GM18858 (cell line): ENCODE measurements around the gene TRIM36.
A peak's percentile ranks its signal among the peaks of the same experiment; 100 is the strongest.

Experiments
- ATAC-seq: cut with Tn5 transposase; IDR thresholded peaks from one replicate; pipeline ENCODE4 v1.9.1; 2021; ENCODE audit not compliant: unreplicated experiment

The TRIM36 gene

DNA sequence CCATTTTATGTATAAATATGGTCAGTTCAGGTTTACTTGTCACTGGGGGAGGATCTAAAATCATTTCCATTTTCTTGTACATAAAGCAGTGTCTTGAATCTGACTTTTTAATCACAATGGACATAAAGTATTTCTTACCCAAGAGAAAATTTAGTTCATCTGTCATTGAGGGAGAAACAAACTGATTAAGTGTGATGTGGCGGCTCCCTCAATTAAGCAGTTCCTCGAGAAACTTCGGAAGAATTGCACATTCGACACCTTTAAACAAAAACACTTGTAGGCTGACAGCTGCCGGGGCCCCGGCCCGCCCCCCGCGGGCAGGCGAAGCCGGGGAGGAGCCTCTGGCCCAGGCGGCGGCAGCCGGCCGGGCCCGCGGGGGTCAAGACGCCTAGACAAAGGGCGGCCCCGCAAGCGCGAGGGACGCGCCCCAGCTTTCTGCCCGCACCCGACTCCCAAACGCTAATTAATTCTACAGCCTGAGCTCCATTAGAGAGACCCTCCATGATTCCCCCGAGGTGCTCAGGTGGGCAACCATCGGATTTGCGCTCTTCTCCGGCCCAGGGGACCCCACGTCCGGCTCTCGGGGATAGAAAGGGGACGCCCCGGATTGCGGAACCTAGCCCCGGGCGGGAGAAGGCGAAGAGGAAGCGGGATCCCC is 750 bp downstream of the TRIM36 start:
- peak; percentile 3 for ATAC-seq

DNA sequence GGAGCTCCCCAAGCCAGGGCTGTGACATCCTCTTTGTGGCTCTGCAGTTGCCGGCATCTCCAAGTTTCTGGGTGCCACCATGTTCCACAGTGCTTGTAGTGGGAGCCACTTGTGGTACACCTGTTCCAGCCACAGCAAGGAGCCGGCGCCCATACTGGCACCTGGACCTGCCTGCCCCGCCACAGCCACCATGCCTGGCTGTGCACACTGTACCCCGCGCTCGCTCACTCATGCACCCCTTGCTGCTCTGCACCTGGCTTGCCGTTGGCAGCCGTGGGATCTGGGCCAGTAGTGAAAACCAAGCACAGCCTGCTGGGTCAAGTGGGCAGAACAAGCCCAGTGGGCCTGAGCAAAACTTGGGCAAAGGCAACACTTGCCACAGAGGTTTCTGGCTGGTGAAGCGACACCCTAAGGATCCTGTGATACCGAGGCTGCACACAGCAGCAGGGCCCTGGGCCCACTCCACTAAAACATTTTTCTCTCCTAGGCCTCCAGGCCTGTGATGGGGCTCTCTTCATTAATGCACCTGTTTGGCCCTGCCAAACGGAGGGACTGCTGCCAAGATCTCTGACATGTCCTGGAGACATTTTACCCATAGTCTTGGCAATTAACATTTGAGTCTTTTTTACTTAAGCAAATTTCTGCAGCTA is 2.8 kb downstream of the TRIM36 start:
- ATAC-seq = no peak

DNA sequence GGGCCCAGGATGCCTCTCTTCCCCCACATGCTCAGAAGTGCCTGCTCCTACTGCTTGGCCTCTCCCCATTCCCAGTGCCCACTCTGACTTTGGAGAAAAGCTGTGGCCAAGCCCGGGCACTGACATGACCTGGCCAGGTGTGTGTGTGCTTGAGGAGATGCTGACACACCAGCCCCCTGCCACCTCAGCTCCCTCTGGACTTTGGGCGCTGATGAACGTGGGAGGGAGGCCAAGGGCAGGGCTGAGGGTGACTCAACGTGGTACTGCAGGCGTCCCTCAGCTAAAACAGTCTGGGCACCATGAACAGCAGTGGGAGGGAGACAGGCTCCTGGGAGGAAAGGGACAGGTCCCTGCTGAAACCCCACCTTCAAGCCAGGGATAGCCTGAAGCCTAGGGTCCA is 3.9 kb downstream of the TRIM36 start:
- no peak for ATAC-seq

DNA sequence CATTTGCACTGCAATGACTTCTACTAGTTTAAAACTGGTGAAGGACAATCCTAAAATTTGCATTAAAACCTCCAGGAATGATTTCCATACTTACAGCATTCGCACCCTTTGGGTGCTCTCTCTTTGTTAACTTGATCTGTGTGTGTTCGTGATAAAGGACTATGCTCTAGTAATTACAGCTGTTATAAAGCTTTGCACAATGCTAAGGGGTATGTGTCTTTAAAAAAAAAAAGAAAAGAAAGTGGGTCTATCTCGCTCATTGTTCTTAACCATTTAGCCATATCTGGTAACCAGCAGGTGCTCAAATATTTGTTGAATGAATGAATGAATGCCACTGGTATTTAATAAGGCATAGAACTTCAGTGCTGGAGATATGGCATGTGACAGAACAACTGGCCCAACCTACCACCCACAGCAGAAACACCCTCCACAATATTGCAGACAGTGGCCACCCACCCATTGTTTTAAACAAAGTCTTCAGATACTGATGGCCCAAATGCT is 8.7 kb downstream of the TRIM36 start:
- no peak for ATAC-seq

DNA sequence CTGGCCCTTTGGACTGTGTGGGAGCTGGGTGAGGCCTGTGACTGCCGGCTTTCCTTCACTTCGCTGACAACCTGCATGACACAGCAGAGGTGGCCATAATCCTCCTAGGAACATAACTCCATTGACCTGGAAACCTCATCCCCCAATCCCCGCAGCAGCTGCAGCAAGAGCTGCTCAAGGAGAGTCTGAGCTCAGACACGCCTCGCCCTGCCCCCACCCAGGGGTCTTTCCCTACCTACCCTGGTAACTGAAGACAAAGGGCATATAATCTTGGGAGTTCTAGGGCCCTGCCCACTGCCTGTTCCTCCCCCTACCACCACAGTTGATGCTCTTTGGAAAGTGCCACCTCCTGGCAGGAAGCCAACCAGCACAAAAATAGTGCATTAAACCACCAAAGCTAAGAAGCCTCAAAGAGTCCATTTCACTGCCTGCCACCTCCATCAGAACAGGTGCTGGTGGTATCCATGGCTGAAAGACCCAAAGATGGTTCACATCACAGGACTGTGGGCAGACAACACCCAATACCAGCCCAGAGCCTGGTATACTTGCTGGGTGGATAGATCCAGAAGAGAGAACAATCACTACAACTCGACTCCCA is 18.4 kb downstream of the TRIM36 start:
- no peak for ATAC-seq

DNA sequence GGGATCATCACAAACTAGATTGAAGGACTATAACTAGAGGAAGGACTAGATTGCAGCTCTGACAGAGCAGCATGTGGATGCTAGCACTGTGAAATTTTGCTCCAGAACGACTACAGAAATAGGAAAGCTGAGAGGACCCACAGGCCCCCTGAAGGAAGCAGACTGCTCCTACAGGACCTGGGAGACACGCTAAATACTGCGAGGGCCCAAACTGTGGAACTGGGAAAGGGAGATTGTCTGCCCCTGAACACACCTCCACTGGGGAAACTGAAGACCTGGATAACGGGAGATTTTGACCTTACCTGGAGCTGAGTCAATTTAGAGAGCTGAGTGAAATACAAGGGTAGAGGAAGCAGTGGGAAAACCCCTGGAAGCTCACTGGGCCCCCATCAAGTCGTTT is 19.2 kb downstream of the TRIM36 start:
- ATAC-seq = no peak

DNA sequence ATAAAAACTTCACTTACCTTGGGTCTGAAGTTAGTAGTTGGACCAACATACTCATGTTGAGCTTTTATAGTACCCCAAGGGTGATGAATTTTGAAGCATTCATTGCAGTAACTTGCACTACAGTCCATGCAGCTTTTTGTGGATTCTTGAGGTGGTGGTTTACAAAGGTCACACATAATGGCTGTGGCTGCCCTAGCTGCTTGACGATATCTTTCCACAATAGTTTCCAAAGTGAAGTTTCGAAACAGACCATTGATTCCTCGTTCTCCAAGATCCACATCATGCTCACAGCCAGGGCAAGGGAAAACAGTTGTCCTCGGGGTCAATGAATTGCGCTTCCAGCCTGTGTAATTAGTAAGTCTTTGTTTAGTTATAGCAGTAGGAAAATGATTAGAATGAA is 22.7 kb downstream of the TRIM36 start:
- no peak for ATAC-seq

DNA sequence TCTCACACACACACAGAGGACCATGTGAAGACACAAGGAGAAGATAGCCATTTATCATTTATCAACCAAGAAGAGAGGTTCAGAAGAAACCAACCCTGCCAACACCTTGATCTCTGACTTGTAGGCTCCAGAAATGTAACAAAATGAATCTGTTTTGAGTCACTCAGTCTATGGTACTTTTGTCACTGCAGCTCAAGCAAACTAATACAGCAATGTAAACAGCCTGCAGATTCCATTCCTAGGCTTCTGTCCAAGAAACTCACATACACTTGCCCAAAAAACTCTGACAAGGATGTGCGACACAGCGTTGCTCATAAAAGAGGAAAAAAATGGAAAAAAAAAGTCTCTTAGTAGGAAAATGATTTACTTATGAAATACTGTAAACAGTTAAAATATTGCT is 33.4 kb downstream of the TRIM36 start:
- ATAC-seq = no peak

DNA sequence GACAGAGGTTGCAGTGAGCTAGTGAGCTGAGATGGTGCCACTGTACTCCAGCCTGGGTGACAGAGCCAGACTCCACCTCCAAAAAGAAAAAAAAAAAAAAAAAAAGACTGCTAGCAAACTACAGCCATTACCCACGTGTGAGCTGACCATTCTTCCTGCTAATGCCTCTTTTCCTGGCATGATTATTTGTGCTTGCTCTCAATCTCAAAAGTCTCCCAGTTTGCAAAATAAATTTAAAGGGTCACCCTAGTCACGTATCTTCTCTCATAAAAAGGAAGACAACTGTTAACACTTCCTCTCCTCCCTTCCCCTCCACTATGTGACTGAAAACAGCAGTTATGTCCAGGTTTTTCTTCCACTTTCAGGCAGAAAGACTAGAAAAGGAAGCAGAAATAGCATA is 37.2 kb downstream of the TRIM36 start:
- no peak for ATAC-seq

DNA sequence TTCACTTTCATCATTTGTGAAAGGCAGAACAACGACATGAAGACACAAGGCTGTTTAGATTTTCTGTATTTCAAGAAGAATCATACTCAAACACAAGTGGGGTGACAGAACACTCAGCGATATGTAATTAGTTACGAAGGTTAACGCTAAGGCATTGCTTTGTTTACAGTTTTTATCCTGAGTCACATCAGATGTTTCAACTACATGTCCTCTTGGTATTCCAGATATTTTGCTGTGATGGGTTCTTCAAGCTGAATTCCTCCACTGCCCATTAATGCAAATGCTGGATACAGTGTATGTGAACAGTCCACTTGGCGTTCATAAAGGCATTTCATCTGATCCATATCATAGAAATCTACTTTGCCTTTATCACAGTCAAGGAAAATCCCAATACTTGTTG is 43.4 kb downstream of the TRIM36 start:
- ATAC-seq = no peak

DNA sequence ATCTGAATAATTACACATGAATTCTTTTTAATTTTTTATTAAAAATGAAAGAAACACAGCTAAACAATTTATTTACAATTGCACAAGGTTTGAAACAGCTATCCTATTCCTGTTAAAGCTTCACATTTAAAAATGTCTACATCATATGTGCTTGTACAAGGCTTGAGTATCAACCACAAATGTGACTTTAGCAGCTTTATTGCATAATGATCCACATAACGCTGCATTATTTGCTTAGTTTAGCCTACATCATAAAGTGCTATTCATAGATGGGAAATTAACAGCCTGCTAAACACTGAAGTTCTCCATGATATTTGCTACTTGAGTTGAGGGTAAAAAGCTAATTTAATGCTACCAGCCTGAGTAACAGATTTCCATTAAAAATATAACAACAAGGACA is 45.0 kb downstream of the TRIM36 start:
- no peak for ATAC-seq

DNA sequence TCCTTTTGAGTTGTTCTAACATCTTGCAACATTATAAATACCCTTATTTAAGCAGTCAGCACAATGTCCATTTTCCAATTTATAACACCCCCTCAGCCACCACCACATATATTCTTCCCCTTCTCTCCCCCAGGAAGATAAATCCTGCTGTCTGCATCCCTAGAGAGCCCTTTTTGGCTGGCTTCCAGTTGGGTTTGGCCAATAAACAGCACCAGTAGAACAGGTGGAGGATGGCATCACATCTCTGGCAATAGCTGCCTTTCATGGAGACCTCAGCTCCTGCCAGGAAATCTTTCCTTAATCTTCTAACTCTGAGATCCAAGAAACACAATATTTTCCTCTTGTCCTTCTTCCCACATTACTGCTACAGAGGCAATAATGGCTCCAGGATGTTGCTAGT is 53.7 kb downstream of the TRIM36 start:
- no peak for ATAC-seq

DNA sequence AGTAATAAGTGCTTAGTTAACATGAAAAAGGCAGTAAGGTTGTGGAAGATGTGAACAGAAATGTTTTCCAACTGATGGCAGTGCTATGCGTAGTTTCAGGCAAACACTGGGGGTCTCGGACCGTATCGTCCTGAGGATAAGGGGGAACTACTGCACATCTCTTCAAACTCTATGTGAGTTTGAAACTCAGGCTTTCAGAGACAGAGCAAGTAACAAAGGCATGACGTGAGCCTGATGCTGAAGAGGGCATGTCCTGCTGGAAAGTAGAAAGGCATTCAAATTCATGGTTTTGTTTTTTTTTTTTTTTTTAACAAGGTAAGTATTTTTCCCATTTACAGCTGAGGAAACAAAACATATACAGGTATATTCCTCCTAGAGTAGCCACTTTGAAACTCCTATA is 59.9 kb downstream of the TRIM36 start:
- no peak for ATAC-seq

DNA sequence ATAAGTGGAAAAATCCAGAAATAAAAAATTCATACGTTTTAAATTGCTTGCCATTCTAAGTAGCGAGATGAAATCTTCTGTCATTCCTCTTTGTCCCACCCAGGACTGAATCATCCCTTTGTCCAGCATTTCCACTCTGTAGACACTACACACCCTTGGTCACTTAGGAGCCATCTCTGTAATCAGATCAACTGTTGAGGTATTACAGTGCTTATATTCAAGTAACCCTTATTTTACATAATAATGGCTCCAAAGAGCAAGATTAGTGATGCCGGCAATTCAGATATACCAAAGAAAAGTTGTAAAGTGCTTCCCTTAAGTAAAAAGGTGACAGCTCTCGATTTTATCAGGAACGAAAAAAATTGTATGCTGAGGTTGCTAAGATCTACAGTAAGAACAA is 60.4 kb downstream of the TRIM36 start:
- no peak for ATAC-seq

DNA sequence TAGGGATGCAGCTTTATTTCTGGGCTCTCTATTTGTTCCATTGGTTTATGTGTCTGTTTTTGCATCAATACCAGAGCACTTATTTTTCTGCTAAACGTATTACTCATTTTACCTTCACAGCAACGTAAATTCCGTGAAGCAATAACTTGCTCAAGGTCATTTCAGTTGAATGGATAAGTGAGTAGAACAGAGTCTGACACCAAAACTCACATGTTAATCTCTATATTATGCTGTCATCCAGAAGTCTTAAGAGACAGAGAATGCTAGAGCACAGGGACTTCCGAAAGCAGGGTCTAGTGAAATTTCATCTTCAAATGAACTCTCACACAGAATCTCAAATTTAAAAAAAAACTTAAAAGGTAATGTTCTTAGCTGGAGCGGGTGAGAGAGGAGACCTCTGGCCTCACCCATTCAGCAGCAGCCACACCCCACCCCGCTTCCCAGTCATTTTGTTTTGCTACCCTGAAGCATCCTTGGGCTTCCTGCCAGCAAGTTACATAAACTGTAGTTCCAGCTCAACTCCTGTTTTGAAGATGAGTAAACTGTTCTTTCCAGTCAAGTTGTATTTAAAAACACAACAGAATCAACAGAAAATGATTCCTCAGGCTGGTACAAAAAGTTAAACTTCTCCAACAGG is 69.3 kb downstream of the TRIM36 start:
- ATAC-seq = no peak

DNA sequence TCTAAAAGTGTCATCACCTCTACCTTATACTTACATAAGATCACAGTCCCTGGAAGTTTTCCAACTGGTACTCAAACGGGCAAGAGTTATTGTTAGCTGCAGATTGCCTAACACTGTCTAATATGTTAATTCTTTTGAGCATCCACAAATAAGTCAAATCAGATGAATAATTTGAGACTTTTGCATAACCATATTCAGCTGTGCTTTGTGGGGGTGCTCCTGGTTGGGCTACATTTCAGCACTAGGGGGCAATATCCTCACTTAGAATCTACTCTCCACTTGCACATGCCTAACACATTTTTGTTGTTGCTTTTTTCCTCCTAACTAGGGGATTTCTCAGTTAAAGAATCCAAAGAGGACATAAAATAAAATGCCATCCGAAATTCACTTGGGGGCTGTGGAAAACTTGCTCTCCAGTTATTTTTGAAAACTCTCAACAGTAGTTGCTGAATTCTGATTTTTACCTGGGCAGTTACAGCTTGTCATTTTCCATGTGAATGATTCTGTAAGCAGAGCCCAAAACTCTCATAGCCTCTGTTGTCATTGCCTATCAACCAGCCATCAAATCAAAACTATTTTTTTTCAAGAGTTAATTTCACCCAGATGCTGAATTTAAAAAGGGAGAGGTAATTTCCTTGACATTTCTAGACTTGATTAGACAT is 71.5 kb downstream of the TRIM36 start:
- ATAC-seq = peak; percentile 78

DNA sequence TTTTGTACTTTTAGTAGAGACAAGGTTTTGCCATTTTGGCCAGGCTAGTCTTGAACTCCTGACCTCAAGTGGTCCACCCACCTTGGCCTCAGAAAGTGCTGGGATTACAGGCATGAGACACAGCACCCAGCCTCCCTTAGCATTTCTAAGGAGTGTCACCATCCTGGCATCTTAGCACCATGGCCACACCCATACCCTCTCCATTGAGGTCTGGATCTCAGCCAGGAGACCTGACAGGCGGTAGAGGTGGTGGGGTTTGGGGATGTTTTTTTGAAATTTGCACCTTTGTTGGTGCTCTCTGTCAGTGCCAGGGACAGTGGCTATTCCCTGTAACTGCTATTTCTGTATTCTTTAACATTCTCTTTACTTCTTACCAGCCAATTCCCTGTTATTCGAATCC is 72.5 kb downstream of the TRIM36 start:
- ATAC-seq = no peak

DNA sequence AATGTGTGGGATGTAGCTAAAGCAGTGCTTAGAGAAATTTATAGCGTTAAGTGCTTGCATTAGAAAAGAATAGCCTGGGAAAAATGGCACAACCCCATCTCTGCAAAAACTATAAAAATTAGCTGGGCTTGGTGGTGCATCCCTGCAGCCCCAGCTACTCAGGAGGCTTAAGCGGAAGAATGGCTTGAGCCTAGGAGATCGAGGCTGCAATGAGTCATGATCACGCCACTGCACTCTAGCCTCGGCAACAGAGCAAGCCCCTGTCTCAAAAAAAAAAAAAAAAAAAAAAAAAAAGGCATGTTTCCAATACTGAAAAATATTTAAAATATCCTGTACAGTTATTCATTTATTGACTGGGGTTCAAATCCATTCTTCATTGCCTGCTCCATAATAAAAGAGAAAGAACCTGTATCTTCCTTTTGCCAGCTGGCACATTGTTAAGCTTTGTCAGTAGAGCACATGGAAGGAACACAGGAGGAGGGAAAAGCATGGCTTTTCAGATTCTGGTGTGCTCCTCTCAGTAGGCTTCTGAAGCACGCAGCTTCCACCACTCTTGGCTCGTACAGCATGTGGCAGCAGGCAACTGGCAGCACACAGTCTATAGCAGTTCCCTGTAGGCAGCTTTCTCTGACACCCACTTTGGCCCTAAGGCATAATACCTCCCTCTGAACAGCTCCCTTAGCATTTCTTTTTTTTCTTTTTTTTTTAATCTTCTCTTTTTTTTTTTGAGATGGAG is 73.5 kb downstream of the TRIM36 start:
- ATAC-seq = no peak

DNA sequence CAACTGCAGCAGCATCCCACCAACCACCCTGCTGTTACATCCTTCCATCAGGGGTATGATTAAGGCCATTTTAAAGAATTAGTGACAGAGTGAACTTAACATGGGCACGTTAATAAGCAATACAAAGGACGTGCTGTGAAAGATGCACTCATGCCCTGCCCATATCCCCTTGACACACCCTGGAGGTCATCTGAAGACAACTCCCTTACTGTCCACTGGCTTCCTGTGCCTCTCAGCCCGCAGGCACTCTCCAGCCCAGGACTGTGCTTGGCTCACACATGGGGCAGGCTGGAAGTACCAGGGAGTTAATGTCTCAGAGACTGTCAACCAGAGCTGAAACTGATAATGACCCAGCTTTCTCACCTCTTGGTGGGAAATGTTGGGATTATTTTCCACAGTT is 81.8 kb downstream of the TRIM36 start:
- ATAC-seq = no peak

DNA sequence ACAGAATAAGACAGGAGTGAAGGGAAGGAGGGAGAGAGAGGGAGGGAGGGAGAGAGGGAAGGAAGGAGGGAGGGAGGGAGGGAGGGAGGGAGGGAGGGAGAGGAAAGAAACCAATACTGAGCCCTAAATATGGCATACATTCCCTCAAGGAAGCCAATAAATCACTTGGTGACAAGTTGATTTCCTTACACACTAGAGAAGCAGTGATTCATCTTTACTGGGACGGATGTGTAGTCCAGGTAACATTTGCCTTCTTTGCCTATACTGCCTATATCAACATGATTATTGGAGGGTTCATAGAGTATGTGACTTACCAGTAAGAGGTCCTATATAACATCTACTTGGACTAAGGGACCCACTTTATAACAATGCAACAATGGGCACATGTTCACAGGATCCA is 83.2 kb downstream of the TRIM36 start:
- ATAC-seq = no peak

DNA sequence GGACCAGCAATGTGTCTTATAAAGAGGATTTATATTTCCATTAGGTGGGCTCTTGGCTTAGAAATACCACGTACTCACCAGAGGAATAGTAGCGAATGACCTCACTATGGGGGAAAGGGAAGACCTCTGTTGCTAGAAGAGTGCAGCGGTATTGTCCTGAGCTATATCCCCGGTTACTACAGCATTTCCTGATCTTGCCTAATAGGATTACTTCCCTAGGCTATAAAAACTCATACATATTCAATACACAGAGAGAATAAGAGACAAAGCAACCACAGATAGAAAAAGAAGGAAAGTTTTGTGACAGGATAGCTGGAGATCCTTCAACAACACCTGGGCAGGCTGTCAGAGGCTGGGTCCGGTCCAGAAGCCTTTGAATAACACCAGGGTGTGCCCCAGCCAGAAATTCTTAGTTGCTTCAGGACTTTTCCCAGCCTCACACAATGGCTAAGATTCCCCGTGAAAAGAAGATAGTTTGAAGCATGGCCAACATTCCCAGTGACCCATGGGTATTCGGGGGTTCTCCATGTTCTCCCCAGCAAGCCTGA is 85.4 kb downstream of the TRIM36 start:
- ATAC-seq = no peak
